ENCODE data around the gene MYO15A. TPM values are rescaled to one million over a fixed set of nuclear protein-coding genes. Genes with fewer than 3 reads are reported as not detected.

Gene MYO15A
- total and polyA plus RNA-seq, 2 experiments from 2014 or later = 1.0 to 2.2 TPM

DNA sequence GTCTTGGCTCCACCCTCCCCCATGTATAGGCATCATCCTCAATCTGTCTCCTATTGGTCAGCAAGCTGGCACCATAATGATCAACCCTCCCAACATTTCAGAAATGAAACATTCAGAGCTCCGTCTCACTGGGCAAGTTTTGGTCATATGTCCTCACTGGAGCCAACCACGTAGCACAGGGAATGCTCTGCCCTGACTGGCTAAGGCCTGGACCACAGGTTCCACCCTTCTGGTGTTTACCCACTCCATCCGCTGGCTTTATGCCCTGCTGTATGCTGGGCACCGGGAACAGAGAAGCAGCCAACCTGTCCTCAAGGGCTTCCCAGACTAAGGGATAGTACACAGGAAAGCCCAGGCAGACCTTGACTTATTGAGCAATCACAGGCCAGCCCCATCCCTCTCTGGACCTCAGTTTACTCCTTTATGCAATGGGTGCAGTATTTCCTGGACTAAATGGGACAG is 20.5 kb downstream of the MYO15A start:
- Histone ChIP-seq H2AFZ (no peak overlapping the region), H3K36me3 (ENCODE audit: insufficient read depth) (no peaks in the 10 kb centered on the region)

More for the DNA sequence above, 20.5 kb downstream of the MYO15A start:
- H3K27me3 ChIP-seq (ENCODE audit: insufficient read depth) = no peaks in the 10 kb centered on the region
- no peak overlapping the region for H3K4me2 ChIP-seq
- Mint-ChIP-seq H3K4me3 (no peak overlapping the region), H3K27ac (no peak overlapping the region), H3K4me1 (no peaks in the 10 kb centered on the region; the same call in 2 of the 3 replicates), H3K27me3 (ENCODE audit: insufficient read depth, low read depth, poor library complexity) (peaks cover 2% of the 10 kb centered on the region), H3K9me3 (no peaks in the 10 kb centered on the region; the same call in 2 of the 3 replicates), H3K36me3 (ENCODE audit: low read depth) (no peaks in the 10 kb centered on the region)
- H4K20me1 ChIP-seq (replicated peaks; ENCODE audit: insufficient read depth) = no peaks in the 10 kb centered on the region
- TF ChIP-seq, protein P1, sequence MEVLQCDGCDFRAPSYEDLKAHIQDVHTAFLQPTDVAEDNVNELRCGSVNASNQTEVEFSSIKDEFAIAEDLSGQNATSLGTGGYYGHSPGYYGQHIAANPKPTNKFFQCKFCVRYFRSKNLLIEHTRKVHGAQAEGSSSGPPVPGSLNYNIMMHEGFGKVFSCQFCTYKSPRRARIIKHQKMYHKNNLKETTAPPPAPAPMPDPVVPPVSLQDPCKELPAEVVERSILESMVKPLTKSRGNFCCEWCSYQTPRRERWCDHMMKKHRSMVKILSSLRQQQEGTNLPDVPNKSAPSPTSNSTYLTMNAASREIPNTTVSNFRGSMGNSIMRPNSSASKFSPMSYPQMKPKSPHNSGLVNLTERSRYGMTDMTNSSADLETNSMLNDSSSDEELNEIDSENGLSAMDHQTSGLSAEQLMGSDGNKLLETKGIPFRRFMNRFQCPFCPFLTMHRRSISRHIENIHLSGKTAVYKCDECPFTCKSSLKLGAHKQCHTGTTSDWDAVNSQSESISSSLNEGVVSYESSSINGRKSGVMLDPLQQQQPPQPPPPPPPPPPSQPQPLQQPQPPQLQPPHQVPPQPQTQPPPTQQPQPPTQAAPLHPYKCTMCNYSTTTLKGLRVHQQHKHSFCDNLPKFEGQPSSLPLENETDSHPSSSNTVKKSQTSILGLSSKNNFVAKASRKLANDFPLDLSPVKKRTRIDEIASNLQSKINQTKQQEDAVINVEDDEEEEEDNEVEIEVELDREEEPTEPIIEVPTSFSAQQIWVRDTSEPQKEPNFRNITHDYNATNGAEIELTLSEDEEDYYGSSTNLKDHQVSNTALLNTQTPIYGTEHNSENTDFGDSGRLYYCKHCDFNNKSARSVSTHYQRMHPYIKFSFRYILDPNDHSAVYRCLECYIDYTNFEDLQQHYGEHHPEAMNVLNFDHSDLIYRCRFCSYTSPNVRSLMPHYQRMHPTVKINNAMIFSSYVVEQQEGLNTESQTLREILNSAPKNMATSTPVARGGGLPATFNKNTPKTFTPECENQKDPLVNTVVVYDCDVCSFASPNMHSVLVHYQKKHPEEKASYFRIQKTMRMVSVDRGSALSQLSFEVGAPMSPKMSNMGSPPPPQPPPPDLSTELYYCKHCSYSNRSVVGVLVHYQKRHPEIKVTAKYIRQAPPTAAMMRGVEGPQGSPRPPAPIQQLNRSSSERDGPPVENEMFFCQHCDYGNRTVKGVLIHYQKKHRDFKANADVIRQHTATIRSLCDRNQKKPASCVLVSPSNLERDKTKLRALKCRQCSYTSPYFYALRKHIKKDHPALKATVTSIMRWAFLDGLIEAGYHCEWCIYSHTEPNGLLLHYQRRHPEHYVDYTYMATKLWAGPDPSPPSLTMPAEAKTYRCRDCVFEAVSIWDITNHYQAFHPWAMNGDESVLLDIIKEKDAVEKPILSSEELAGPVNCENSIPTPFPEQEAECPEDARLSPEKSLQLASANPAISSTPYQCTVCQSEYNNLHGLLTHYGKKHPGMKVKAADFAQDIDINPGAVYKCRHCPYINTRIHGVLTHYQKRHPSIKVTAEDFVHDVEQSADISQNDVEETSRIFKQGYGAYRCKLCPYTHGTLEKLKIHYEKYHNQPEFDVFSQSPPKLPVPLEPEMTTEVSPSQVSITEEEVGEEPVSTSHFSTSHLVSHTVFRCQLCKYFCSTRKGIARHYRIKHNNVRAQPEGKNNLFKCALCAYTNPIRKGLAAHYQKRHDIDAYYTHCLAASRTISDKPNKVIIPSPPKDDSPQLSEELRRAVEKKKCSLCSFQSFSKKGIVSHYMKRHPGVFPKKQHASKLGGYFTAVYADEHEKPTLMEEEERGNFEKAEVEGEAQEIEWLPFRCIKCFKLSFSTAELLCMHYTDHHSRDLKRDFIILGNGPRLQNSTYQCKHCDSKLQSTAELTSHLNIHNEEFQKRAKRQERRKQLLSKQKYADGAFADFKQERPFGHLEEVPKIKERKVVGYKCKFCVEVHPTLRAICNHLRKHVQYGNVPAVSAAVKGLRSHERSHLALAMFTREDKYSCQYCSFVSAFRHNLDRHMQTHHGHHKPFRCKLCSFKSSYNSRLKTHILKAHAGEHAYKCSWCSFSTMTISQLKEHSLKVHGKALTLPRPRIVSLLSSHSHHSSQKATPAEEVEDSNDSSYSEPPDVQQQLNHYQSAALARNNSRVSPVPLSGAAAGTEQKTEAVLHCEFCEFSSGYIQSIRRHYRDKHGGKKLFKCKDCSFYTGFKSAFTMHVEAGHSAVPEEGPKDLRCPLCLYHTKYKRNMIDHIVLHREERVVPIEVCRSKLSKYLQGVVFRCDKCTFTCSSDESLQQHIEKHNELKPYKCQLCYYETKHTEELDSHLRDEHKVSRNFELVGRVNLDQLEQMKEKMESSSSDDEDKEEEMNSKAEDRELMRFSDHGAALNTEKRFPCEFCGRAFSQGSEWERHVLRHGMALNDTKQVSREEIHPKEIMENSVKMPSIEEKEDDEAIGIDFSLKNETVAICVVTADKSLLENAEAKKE (CRISPR knock-in tag; IDR thresholded peaks at IDR 0.05) = no peak
- no peaks in the 10 kb centered on the region for H3K4me1 ChIP-seq (ENCODE audit: insufficient read depth)
- no peaks in the 10 kb centered on the region for H3K9me2 ChIP-seq (ENCODE audit: insufficient read depth)
- ATAC-seq = no peak
- no peak overlapping the region for H3K4me3 ChIP-seq
- no peak for DNase-seq (ENCODE audit: low spot score)
- no peaks in the 10 kb centered on the region for H3F3A ChIP-seq (replicated peaks; ENCODE audit: low read depth)
- H3K27ac ChIP-seq (ENCODE audit: low read depth) = no peak overlapping the region
- no peaks in the 10 kb centered on the region for H3K79me2 ChIP-seq (replicated peaks; ENCODE audit: insufficient read depth)

All from GM23338 (cell line).